Measurements from ENCODE around the gene BRD3.

GRCh38 chr9:134061688-134062371, 6.0 kb downstream of the BRD3 start:
- TF ChIP-seq CTCF (IDR thresholded peaks at IDR 0.05): no peak
- TF ChIP-seq EP300 (IDR thresholded peaks at IDR 0.05): no peak

Data from tibial nerve (tissue), 4 donors.